Left cardiac atrium (tissue), 4 donors: Measurements from ENCODE around the gene NKAIN4. TPM values are rescaled to one million over a fixed set of nuclear protein-coding genes. Genes with fewer than 3 reads are reported as not detected.
"Not testable (repeated sequence)": the region's sequence is repeated elsewhere in the genome, so short reads cannot be mapped to it uniquely, and the experiment has no call there.

Source experiments
- ATAC-seq, 2 donors: fragments of 200-7000 bp; cut with Tn5 transposase; one replicate each; pipeline ENCODE4 v1.9.1; 2020; ENCODE audit warnings: mild to moderate bottlenecking in 2 of 2, moderate library complexity in 2 of 2
- DNase-seq: peaks from one replicate; pipeline ENCODE4 v3.0.0-alpha.2; 2020
- intact Hi-C, 2 donors: fragments of 100-400 bp; cut with DNase I; formaldehyde crosslinking; loops; one replicate each; pipeline versions ENCODE4 v1.14.1 to v1.15.1; 2022 to 2023
- total RNA-seq, 2 donors: library from RNA; stranded (reverse); fragmentation: NEBNext Ultra II Directional; extraction: Animal tissue kit (Norgen Biotek cat#: 25700); gene quantifications; one replicate each; pipeline ENCODE4 v1.2.1, GENCODE V29; 2021
- donor health status: DM: no; HTN: yes; CAD: no.
- donor health status: DM: no; HTN: yes; CAD: no; lungs with severe emphysema.
- donor health status: DM: yes; HTN: yes; CAD: no.
- donor health status: Dilated cardiomyopathy.

NKAIN4 gene
- total RNA-seq, 2 donors from 2014 or later = not detected

DNA sequence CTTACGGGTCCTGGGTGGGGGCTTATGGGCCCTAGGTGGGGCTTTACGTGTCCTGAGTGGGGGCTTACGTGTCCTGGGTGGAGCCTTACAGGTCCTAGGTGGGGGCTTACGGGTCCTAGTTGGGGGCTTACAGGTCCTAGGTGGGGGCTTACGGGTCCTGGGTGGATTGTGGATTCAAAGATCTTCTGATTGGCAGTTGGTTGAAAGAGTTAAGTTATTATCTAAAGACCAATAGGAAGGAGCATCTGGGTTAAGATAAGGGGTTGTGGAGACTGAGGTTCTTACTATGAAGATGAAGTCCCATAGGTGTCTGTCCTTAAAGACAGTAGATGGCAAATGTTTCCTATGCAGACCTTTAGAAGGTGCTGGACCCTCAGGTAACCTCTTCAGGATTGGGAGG is 27.0 kb downstream of the NKAIN4 start:
- no peak for ATAC-seq
- DNase-seq = no peak
- intact Hi-C loops = no loop called here

DNA sequence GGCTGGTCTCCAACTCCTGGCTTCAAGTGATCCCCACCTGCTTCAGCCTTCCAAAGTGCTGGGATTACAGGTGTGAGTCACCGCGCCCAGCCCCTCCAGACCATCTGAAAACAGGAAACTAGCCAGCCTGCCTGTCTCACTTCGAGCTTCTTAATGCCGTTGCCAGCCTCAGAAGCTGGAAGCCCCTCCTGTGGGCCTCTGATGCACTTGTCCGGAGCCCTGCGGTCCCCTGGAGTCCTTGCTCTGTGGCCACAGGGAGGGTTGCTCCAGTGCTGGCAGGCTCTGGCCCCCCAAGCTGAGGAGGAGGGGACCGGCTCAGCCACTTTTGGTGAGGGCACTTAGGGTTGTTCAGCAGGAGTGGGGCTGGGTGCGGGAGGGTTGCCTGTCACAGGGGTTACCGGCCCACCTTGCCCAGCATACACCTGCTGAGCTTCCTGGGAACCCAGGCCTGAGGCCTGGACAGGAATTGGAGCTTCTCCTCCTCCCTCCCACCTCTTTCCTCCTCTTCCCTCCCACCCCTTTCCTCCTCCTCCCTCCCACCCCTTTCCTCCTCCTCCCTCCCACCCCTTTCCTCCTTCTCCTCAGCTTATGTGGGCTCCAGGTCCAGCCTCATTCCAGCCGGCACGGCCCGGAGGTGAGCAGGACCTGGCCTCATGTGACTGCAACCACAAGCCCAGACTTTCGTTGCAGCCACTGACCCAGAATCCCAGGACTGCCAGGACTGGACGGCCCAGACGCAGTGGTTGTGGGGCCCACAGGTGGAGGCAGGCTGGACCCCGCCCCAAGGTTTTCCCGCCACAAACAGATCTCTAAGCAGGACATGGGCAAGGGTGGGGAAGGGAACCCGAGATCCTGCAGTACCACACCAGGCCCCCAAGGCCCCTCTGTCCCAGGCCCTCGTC is 28.0 kb downstream of the NKAIN4 start:
- no peak for ATAC-seq
- no peak for DNase-seq
- intact Hi-C loops = no loop called here

DNA sequence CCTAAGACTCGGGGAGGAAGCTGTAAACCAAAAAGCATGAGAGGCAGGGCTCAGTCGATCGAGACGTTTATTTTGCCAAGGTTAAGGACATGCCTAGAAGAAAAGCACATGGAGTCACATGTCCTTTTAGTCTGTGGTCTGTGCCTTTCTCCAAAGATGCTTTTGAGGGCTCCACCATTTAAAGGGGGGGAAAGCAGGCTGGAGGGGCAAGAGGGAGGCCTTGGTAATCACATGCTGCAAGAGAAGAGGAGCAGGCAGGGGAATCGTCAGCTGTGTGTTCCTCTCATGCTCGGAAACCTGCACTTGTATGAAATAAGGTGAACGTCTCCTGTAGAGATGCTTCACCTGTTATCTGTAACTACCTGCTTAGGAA is 29.2 kb downstream of the NKAIN4 start:
- intact Hi-C loops = no loop called here
- DNase-seq (no peak), ATAC-seq (no peak)

DNA sequence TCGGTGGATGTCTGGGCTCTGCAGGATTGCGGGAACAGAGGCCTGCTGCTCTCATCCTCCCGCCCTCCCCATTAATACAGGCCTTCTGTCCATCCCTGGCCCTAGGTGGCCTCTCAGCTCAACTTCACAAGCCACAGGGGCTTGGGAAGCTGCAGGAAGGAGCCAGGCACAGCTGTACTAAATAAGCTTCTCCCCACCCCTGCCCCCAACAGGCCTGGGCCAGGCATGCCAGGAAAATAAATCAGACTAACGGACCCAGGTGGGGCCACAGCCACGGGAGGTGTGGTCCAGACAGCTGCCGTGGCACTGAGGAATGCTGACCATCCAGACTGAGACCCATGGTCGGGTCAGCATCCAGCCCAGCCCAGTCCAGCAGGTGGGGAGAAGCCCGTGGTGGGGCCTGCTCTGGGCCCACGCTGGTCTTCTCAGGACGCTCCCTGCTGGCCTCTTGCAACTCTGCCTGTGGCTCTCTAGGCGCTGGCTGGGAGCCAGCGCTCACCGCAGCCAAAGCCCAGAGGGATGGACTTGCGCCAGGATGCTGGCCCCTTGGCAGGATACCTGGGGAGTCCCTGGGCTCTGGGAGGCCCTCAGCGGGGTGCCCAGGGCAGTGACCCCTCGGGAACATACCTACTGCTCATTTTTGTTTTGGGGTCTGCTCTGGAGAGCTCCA is 29.7 kb downstream of the NKAIN4 start:
- DNase-seq (peak; percentile 49), ATAC-seq (peak; percentile 55 to 58)
- intact Hi-C loops = no loop called here

DNA sequence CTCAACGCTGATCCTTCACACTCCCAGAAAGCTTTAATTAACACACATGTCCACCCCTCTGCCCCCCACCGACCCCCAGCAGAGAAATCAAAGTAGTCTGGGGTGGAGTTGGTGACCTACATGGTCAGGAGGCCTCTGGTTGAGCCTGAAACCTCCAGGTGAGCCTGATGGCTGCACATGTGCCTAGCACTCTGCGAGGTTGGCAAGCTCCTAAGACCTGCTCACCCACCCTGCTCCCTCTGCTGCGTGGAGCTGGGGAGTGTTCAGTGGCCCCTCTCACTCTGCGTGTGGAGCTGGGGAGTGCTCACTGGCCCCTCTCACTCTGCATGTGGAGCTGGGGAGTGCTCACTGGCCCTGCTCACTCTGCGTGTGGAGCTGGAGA is 30.4 kb downstream of the NKAIN4 start:
- DNase-seq (no peak), ATAC-seq (no peak)
- intact Hi-C loops = no loop called here

DNA sequence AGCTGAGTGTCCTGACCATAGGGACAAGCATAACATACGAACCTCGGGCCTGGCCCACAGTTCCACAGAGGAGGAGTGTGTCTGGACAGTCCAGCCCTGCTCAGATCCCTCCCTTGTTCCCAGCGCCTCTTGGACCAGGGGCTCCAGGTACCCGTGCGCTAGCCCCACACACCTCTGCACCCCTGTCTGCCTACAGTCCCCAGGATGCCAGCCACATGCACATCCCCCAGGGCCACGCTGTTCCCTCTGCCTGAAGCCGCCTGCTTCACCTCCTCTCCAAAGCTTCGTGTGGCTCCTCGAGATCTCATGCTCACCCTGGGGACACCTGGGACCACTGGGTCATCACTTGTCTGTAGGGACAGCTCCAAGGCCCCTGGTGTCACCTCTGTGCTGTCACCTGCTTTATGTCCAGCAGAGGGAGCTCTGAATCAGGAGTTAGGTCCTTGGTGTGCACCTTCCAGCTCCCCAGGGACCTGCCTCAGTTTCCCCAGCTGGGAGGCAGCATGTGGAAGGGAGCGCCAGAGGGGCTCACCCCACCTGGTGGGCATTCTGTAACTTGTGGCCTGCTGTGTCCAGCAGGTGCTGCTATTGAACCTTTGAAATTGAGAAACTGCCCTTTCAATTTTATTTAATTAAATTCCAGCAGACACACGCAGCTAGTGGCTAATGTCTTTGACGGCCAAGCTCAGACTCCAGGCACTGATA is 31.0 kb downstream of the NKAIN4 start:
- ATAC-seq = peak in 1 of 2 donors; percentile 26
- intact Hi-C loops = no loop called here
- DNase-seq = no peak

DNA sequence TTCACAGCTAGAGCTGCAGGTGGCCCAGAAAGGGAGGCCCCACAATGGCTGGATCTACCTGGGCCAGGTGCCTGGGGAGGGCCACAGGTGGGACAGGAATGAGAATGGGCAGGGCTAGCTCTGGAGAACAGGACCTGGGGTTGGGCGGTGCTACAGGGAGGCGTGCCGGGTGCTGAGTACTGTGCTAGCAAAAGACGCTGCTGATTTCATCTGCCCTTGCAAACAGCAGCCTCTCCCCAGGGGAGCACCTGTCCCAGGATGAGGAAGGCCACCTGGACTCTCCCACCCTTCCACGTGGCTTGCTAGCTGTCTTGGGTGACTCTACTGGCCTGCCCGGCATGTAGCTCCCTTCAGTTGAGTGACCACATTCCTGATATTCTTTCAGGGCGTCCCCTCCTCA is 31.7 kb downstream of the NKAIN4 start:
- no peak for ATAC-seq
- intact Hi-C loops = no loop called here
- DNase-seq = no peak

DNA sequence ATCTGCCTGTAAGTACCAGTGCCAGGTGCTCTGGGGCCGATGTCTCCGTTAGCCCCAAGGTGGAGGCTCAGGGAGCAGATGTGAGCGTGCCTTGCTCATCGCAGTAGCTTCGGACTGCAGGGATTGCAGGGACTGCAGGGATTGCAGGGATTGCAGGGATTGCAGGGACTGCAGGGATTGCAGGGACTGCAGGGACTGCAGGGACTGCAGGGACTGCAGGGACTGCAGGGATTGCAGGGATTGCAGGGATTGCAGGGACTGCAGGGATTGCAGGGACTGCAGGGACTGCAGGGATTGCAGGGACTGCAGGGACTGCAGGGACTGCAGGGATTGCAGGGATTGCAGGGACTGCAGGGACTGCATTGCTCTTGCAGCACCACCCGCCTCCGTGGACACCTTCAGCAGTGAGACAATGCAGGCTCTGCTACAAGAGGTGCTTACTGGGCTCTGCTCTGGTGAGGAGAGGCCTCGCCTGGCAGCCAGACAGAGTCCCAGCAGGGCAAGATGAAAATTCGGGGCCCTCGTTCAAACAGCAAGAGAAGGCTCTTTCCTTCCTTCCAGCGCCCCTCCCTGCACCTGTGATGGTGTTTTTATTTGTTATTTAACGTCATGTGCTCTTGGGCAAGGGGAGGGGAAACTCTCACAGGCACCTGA is 32.7 kb downstream of the NKAIN4 start:
- intact Hi-C loops, DNase-seq, ATAC-seq: not testable (repeated sequence)

DNA sequence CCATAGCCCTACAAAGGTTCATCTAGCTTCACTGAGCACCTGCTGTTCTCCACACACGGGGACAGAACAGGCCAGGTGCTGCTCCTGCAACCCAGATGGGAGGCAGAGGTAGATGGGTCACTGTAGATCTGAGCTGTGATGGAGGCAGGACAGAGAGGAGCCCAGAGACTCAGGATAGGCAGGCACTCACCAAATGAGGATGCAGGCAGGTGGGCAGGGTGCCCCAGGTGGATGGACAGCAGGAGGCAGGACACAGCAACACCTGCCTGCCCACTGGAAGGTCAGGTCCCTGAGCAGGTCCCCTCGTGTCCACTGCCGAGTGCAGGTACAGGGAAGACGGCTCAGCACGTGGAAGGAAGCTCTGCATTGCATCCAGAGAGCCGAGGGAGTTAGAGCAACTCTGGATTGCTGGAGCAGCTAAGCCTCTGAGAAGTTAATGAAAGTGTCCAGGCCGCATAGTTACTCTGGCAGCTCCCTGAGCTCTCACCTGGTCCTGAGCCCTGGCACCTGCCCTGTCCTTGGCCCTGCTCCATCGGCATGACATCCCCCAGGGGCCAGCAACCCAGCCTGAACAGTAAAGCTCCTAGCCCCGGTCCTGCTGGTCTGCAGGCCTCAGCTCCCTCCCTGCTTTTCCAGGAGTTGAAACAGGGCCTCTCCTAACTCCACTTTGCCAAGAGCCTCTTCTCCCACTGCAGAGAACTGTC is 33.4 kb downstream of the NKAIN4 start:
- no peak for DNase-seq

DNA sequence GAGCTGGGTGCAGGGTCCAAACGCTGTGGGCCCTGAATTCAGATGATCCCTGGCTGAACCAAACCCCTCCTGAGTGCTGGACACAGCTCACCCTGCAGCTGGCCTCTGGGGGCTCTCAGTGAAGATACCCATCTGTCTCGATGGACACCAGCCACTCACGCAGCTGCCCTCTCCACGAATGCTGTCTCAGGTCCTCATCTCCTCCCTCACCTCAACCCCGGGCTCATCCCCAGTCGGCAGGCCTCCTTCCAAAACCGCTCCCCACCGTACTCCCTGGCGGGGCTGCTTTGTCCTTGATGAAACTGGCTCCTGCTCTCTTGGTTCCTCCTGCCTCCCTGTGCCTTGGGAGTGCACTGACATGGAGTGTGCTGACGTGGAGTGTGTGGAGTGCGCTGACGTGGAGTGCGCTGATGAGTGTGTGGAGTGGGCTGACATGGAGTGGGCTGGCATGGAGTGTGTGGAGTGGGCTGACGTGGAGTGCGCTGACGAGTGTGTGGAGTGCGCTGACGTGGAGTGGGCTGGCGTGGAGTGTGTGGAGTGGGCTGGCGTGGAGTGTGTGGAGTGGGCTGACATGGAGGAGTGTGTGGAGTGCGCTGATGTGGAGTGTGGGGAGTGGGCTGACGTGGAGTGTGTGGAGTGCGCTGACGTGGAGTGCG is 34.3 kb downstream of the NKAIN4 start:
- no peak for DNase-seq
- ATAC-seq = no peak
- intact Hi-C loops = no loop called here

More for the DNA sequence above, 33.4 kb downstream of the NKAIN4 start:
- intact Hi-C loops = no loop called here
- no peak for ATAC-seq

DNA sequence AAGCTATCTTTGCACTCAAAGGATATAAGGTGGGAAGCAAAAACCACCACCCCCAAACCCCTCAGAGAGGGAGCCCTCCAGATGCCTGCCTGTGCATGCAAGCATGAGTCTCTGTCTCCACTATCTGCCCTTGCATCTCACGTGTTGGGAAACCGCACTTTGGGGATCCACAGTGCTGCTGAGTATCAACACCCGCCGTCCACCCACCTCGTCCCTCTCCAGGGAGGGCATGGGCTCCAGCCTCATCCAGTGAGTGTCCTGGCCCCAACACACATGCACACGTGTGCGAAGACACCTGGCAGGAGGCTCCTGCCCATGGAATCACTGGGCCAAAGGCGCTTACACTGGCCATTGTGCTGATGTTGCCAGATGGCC is 34.8 kb downstream of the NKAIN4 start:
- DNase-seq (no peak), ATAC-seq (no peak)
- intact Hi-C loops = no loop called here

DNA sequence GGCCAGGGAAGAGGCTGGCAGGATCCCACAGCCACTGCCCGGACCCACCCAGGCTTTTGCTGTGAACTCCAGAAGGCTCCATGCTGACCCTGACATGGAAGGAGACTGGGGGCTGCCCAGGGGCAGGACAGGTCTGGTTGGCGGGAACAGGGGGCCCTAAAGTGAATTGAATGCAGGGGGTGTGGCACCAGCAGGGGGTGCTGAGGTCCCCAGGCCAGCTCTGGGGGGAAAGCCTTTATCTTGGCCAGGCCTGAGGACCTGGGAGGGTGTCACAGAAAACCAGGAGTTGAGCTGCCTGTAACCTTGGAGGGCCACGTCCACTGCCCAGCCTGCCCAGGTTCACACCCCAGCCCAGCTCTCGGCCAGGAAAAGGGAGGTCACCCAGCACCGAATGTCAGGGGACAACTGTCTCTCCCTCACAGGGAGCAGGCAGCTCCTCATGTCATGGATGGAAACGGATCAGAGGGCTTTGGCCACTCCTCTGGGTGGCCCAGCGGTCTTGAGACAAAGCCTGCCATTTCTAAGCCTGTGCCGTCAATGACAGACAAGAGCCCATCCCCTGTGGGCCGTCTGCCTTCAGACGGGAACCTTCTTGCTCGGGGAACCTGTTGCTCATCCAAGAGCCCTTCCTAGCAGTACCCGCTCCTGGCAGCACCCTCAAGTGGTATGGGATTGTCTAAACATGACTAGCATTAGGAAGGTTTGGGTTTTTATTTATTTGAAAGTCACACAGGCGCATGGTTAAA is 35.4 kb downstream of the NKAIN4 start:
- DNase-seq (no peak), ATAC-seq (no peak)
- intact Hi-C loops = no loop called here

DNA sequence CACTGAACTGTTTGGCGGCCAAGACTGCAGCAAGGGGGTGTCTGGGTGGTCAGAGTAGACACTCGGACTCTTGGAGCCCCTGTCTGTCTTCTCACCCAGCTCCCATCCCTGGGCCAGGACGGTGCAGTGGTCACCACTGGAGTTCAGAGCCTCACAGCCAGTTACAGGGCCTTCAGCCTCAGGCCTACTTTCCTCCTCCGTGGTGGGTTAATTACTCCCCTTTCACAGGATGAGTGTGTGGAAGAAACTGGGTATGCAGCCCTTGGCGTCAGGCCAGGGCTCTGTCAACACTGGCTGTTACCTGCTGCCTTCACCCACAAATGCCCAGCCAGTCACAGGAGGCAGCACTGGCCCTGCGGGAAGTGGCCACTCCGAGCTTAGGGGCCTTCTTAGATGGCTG is 36.6 kb downstream of the NKAIN4 start:
- intact Hi-C loops = no loop called here
- ATAC-seq = no peak
- DNase-seq = no peak

DNA sequence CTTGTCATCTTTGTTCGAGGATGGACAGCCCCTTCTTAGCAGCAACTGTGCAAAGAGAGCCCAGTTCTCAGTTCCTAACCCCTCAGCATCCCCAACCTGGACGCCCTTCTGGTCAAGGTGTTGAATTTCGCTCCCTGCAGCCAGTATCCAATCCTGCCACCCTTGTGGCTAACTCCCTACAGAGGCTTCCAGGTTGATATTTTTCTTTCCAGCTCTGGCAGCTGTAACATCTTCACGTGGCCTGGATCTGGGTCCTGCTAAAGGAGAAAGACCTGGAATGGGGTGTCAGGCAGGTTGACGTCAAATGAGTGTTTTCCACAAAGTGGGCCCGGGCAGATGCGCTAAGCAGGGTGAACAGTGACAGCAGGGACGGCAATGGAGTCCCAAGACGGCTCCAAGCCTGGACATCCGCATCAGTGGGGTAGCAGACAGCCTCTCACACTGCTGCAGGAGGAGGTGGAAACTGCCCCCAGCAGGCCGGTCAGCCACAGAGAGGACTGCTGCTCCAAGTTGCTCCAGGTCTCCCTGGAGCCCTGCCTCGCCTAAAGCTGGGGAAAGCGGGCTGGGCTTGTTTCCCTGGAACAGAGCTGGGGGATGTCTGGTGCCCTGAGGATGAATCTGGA is 37.3 kb downstream of the NKAIN4 start:
- intact Hi-C loops = no loop called here
- ATAC-seq (no peak), DNase-seq (no peak)

DNA sequence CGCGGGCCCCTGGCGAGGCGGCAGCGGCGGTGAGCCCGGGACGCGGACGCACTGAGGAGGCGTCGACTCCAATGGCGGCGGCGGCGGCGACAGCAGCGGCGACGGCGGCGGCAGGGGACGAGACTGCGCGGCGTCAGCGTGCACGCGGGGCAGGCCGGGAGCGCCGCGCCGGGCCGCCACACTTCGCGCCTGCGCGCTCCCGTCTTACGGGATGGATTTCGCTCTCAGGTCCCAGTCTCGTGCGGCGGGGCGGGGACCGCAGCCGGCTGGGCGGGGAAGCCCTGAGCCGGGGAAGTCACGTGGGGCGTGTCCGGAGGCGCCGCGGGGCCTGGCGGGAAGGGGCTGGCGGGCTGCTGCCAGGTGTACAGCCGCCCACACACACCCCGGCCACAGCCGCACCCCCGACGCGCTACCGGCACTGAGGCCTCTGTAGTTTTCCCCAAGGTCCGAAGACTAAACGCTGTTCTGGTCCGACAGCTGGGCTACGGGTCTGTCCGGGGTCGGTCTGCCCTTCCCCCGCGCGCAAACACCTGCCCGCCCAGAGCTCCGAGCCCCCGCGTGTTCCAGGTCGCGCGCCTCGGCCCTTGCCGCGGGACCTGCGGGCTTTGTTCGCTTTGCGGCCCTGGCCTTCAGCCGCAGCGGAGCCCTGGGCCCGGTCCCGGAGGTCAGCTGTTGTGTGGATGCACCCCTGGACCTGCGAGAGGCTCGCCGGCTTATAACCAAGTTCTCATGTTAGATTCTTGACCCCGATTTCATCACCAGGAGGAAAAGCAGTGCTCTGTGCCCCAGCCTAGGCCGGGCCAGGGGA is 38.0 kb downstream of the NKAIN4 start, which contains the start of gene YTHDF1:
YTHDF1 (minus strand) TSS at position 91 of the 808 bp plus-strand sequence. CDS start 239 bp downstream, outside the sequence.
- intact Hi-C loops = no loop called here
- peak; percentile 97 to 99 for ATAC-seq
- DNase-seq = peak; percentile 97
